ENCODE results near the gene HAAO.

The HAAO gene

DNA sequence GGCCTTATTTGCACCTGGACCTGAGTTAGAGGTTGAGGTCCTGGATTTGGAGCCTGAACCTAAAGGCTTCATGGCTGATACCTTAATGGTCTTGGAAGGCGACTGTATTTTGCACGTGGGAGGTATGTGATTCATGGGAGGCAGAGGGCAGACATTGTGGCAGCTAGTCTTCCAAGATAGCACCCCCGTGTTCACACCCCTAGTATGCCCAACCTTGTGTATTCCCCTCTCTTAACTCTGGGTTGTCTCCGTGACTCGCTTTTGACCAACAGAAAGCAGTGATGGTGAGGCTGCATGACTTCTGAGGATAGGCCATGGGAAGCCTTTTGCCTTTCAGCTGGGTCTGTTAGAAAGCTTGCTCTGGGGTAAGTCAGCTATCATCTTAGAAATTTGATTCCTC, 45.8 kb upstream of the HAAO start:
- TF ChIP-seq CREB1 (IDR thresholded peaks at IDR 0.05; ENCODE audit: low read depth) (no peak), EGR1 (IDR thresholded peaks at IDR 0.05) (no peak), TAF1 (IDR thresholded peaks at IDR 0.05; ENCODE audit: low read depth) (no peak), ZBTB7A (IDR thresholded peaks at IDR 0.05; ENCODE audit: low read depth) (no peak), MAX (IDR thresholded peaks at IDR 0.05) (no peak), YY1 (IDR thresholded peaks at IDR 0.05; ENCODE audit: low read depth) (no peak), EP300 (IDR thresholded peaks at IDR 0.05; ENCODE audit: borderline replicate concordance) (no peak), NFIC (IDR thresholded peaks at IDR 0.05) (no peak), RAD21 (IDR thresholded peaks at IDR 0.05; ENCODE audit: low read depth) (no peak), CEBPB (IDR thresholded peaks at IDR 0.05) (no peak), TCF12 (IDR thresholded peaks at IDR 0.05; ENCODE audit: low read depth) (no peak)
- TF ChIP-seq, protein P1, sequence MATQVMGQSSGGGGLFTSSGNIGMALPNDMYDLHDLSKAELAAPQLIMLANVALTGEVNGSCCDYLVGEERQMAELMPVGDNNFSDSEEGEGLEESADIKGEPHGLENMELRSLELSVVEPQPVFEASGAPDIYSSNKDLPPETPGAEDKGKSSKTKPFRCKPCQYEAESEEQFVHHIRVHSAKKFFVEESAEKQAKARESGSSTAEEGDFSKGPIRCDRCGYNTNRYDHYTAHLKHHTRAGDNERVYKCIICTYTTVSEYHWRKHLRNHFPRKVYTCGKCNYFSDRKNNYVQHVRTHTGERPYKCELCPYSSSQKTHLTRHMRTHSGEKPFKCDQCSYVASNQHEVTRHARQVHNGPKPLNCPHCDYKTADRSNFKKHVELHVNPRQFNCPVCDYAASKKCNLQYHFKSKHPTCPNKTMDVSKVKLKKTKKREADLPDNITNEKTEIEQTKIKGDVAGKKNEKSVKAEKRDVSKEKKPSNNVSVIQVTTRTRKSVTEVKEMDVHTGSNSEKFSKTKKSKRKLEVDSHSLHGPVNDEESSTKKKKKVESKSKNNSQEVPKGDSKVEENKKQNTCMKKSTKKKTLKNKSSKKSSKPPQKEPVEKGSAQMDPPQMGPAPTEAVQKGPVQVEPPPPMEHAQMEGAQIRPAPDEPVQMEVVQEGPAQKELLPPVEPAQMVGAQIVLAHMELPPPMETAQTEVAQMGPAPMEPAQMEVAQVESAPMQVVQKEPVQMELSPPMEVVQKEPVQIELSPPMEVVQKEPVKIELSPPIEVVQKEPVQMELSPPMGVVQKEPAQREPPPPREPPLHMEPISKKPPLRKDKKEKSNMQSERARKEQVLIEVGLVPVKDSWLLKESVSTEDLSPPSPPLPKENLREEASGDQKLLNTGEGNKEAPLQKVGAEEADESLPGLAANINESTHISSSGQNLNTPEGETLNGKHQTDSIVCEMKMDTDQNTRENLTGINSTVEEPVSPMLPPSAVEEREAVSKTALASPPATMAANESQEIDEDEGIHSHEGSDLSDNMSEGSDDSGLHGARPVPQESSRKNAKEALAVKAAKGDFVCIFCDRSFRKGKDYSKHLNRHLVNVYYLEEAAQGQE (IDR thresholded peaks at IDR 0.05; ENCODE audit: low read depth), result no peak

DNA sequence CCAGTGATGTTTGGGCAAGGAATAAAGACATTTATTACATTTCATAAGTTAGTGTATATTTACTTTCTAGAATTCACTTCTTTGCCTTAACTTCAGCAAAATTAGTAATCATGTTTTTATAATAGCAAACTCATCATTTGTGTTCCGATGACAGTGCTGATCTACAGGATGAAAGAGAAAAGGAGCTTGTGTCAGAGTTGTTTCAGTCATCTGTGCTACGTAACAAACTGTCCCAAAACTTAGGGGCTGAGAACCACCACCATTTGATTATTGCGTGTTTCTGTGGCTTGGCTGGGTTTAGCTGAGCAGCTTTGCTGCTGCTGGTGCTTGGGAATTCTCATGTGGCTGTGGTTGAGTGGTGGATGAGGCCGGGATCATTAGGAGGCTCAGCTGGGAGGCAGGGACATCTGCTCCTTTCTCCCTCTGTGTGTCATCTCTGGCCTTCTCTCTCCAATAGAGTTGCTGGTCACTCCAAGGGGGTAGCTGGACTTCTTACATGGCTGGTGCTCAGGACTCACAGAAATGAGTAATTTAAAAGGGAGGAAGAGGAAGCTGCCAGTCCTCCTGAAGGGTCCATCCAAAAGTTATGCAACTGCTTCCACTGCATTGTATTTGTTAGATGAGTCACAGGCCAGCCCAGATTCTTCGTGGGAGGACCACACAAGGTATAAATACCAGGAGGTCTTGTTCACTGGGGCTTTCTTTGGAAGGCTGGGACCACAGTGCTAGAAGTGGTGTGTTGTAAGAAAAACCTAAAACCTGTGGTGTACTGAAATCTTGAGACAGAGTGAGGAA, 43.4 kb upstream of the HAAO start:
- TF ChIP-seq CEBPB (IDR thresholded peaks at IDR 0.05) (peak; percentile 89), MAX (IDR thresholded peaks at IDR 0.05) (no peak), NFIC (IDR thresholded peaks at IDR 0.05) (0 out of 2 replicates have a peak, but pooled peaks have one; percentile 10), TEAD4 (IDR thresholded peaks at IDR 0.05) (peak; percentile 41)

- TF ChIP-seq USF1 (IDR thresholded peaks at IDR 0.05), result no peak
These were observed 41.8 kb upstream of the HAAO start for GRCh38 chr2:42834161-42834560.

DNA sequence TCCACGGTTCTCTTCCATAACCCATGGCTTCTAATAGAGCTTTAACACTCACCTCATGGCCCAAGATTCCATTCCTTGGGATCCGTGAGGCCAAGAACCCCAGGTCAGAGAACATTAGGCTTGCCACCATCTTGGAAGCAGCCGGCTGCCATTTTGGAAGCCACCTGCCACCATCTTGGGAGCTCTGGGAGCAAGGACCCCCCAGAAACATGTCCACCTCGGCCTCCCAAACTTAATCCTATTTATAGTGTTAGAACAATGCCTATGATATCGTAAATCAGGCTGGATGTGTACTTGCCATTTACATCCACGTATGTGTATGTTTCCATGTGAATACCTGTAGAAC, 39.9 kb upstream of the HAAO start:
- TF ChIP-seq CREB1 (IDR thresholded peaks at IDR 0.05; ENCODE audit: low read depth) (no peak), ZBTB7A (IDR thresholded peaks at IDR 0.05; ENCODE audit: low read depth) (no peak), YY1 (IDR thresholded peaks at IDR 0.05; ENCODE audit: low read depth) (no peak), TEAD4 (IDR thresholded peaks at IDR 0.05) (no peak), USF1 (IDR thresholded peaks at IDR 0.05) (no peak), EGR1 (IDR thresholded peaks at IDR 0.05) (no peak), MAX (IDR thresholded peaks at IDR 0.05) (no peak), TCF12 (IDR thresholded peaks at IDR 0.05; ENCODE audit: low read depth) (no peak), FOXM1 (IDR thresholded peaks at IDR 0.05; ENCODE audit: borderline replicate concordance, low read depth) (no peak), CEBPB (IDR thresholded peaks at IDR 0.05) (no peak), RAD21 (IDR thresholded peaks at IDR 0.05; ENCODE audit: low read depth) (no peak), TAF1 (IDR thresholded peaks at IDR 0.05; ENCODE audit: low read depth) (no peak)

DNA sequence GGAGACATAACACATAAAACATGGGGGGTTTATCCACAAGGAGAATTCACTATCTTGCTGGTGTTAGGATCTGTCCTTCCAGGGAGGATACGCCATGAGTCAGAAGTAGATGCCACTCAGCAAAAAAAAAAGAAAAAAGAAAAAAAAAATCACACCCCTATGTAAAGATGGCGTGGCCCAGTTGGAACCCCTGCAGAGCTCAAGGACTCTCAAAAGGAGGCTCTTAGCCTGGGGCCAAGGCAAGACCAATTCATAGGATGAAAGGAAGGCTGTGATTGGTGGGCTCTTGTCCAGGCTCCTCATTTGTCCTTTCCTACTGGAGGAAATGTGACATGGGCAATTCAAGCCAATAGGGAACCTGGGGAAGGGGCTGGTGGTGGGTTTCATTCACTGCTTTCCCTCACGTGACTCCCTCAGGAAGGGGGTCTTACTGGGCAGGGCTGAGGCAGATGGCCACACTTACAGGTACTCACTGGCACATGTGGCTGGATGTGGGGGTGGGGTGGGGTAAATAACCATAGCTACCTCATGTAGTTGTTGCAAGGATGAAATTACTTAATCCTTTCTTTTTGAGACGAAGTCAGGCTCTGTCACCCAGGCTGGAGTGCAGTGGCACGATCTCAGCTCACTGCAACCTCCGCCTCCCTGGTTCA, 38.7 kb upstream of the HAAO start:
- TF ChIP-seq TCF12 (IDR thresholded peaks at IDR 0.05; ENCODE audit: low read depth) (no peak), TEAD4 (IDR thresholded peaks at IDR 0.05) (no peak), EP300 (IDR thresholded peaks at IDR 0.05; ENCODE audit: borderline replicate concordance) (no peak), NFIC (IDR thresholded peaks at IDR 0.05) (no peak), CEBPB (IDR thresholded peaks at IDR 0.05) (no peak), CREB1 (IDR thresholded peaks at IDR 0.05; ENCODE audit: low read depth) (no peak), RAD21 (IDR thresholded peaks at IDR 0.05; ENCODE audit: low read depth) (no peak), TAF1 (IDR thresholded peaks at IDR 0.05; ENCODE audit: low read depth) (no peak), YY1 (IDR thresholded peaks at IDR 0.05; ENCODE audit: low read depth) (no peak), EGR1 (IDR thresholded peaks at IDR 0.05) (no peak), MAX (IDR thresholded peaks at IDR 0.05) (no peak), ZBTB7A (IDR thresholded peaks at IDR 0.05; ENCODE audit: low read depth) (no peak), FOXM1 (IDR thresholded peaks at IDR 0.05; ENCODE audit: borderline replicate concordance, low read depth) (no peak), USF1 (IDR thresholded peaks at IDR 0.05) (no peak)
- TF ChIP-seq, protein P1 (IDR thresholded peaks at IDR 0.05; ENCODE audit: low read depth), result no peak
